WTC11 (cell line): ENCODE results near the gene PLCB2.

ENCODE experiments used
- GABPB1 ChIP-seq: sonication (generic); formaldehyde crosslinking; IDR thresholded peaks from 2 replicates; pipeline ENCODE4 v1.8.1; 2023; ENCODE audit warnings: mild to moderate bottlenecking, missing genetic modification reagents
- RORB ChIP-seq: fragments of 250-450 bp; sonication (Bioruptor Pico); IDR thresholded peaks from 2 replicates; pipeline ENCODE4 v1.9.0; 2021; ENCODE audit warnings: mild to moderate bottlenecking
- SMAD4 ChIP-seq: sonication (generic); formaldehyde crosslinking; IDR thresholded peaks from 2 replicates; pipeline ENCODE4 v1.8.0; 2022; ENCODE audit warnings: mild to moderate bottlenecking, missing genetic modification reagents
- ZNF423 ChIP-seq: fragments of 250-450 bp; sonication (Bioruptor Pico); IDR thresholded peaks from 2 replicates; pipeline ENCODE4 v2.1.2; 2022; ENCODE audit warnings: mild to moderate bottlenecking, moderate library complexity
- TF ChIP-seq, protein P1 (sequence below): fragments of 200-600 bp; IDR thresholded peaks from 2 replicates; pipeline ENCODE4 v1.8.0; 2022; ENCODE audit warnings: antibody characterized with exemption

DNA sequence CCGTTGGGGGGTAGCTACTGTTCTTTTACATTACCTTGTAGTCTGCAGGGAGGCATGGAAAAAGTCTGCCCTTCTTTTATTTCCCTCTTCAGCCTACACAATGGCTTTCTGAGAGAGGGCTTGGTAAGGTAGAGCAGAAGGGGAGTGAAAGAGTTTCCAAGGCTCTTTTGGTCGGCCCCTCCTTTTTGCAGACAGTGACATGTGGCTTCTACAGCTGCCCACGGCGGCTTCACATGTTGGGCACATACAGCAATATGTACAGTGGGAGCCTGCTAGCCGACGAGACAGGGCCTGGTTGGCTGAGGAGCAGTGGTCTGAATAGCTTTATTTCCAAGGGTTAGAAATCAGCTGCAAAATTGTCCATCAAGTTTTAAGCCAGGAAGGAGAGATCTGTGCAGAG, 19.7 kb upstream of the PLCB2 start:
- no peak for TF ChIP-seq GABPB1 (CRISPR knock-in tag)
- TF ChIP-seq, protein P1, sequence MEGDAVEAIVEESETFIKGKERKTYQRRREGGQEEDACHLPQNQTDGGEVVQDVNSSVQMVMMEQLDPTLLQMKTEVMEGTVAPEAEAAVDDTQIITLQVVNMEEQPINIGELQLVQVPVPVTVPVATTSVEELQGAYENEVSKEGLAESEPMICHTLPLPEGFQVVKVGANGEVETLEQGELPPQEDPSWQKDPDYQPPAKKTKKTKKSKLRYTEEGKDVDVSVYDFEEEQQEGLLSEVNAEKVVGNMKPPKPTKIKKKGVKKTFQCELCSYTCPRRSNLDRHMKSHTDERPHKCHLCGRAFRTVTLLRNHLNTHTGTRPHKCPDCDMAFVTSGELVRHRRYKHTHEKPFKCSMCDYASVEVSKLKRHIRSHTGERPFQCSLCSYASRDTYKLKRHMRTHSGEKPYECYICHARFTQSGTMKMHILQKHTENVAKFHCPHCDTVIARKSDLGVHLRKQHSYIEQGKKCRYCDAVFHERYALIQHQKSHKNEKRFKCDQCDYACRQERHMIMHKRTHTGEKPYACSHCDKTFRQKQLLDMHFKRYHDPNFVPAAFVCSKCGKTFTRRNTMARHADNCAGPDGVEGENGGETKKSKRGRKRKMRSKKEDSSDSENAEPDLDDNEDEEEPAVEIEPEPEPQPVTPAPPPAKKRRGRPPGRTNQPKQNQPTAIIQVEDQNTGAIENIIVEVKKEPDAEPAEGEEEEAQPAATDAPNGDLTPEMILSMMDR: no peak
- TF ChIP-seq SMAD4 (CRISPR knock-in tag): no peak
- no peak for TF ChIP-seq RORB
- no peak for TF ChIP-seq ZNF423
